ENCODE results near the gene MSI2.

The MSI2 gene

DNA sequence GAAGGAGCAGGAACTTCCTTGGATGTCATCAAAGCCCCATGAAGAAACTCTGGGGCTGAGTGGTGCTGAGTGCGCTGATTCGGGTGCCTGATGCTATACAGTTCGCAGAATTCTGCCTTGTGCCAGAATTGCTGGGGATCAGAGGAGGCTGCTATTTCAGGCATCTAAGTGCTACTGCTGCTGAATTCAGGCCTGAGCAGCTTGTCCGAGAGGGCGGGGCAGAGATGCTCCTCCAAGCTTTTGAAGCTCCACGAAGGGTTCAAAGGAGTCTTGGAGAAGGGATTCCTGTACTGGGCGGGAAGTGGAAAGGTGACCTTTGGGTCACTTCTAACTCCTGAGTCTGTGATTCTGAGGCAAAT lies 260.9 kb downstream of the MSI2 start:
- FAIRE-seq = no peak

DNA sequence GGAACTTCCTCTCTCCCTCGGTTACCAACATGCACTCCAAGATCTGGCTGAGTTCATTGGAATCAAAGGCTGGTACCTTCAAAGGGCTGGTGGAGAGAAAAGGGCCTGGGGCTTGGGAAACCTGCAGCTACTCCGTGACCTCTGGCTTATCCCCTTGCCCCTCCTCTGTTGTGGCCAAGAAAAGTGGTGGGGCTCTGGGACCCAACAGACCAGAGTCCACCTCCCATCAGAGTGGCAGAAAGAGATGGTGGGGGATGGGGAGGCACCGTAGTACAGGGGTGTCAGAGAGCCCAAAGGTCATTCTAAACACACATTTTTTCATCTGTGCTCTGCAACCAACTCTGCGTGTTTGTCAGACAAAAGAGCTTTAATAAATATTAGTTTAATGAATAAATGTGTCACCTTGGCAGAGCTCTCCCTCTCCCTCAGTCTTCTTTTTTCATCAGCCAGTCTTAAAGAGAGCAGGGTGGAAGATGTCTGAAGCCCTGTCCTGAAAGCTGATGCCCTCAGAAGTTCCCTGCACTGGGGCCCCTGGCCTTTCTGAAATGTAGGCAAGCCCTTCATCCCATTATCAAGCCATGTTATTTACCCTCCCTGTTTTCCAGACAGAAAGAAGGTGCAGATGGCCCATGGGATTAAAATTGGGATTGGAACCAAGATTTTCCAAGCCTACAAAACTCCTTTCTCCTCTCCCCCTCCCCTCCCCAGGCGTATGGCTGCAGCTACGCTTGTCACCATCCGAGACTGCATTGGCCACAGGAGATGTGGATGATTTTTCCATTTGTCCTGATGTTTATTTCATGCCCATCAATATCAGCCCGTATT lies 261.5 kb downstream of the MSI2 start:
- no peak for FAIRE-seq

DNA sequence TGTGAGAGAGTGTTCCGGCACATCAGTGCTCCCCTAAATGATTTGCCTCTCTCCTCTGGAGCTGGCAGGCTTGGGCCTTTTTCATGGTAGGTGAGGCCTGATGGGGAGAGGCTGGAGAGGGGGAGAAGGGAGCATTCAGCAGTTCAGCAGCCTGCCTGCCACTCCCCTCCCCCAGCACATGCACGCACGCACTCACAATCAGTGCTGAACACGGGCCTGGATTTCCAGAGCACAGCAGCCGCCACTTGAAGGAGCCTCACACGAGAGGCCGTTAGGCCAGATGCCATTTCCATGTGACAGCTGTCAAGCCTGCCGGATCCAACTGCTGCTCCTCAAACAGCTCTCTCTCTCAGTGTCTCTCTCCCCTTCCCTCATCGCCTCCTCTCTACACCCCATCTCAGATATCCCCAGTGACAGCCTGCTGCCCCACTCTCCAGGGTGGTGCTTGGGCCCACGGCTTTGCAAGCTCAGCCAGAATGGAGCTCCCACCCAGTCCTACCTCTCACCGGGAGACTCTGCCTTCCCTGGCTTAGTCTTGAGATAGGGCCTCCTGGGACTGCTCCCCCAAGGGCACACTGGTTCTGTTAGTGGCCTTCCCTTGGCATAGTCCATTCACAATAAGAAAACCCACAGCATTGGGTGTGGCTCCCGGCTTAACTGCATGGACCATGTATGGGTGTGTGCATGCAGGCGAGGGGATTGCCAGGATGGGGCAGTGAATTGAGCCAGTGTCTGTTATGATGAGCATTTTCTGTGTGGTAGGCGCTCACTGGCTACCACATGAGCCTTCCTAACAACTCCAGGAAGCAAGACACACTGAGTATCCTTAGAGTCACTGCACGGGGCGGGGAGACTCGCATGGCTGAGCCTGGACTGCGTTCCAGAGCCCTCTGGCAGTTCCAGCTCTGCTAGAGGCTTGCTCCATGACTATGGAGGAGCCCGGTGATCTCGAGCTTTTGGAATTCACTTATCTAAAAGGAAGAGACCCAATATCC lies 262.6 kb downstream of the MSI2 start:
- FAIRE-seq = no peak

DNA sequence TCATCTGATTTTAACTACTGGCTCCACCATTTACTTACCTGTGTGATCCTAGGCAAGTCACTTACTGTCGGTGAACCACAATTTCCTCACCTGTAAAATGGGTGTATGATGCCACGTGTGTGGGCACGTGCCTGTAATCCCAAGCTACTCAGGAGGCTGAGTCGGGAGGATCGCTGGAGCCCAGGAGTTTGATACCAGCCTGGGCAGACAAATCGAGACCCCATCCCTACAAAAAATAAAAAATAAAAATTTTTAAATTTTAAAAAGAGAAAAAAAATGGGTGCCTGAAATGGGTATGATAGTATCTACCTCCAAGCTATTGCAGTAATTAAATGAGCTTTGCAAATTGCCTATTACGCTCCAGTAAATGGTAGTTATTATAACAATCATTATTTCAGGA lies 263.5 kb downstream of the MSI2 start:
- FAIRE-seq = no peak

DNA sequence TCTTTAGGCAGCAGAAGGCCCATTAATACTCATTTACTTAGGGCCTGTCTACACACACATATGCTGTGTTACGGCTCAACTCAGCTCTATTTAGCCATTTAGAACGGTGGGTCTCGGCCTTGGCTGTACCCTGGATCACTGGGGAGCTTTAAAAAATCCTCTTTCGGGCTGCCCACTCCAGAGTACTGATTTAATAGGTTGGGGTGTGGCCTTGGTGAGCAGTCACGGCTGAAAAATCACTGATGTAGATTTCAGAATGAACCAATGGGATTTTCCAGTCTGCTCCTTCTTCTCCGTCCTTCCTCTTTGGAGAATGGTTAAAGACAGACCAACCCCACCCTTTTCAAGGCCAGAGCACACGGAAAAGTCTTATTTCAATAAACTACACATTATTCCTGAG lies 265.3 kb downstream of the MSI2 start:
- FAIRE-seq = no peak

DNA sequence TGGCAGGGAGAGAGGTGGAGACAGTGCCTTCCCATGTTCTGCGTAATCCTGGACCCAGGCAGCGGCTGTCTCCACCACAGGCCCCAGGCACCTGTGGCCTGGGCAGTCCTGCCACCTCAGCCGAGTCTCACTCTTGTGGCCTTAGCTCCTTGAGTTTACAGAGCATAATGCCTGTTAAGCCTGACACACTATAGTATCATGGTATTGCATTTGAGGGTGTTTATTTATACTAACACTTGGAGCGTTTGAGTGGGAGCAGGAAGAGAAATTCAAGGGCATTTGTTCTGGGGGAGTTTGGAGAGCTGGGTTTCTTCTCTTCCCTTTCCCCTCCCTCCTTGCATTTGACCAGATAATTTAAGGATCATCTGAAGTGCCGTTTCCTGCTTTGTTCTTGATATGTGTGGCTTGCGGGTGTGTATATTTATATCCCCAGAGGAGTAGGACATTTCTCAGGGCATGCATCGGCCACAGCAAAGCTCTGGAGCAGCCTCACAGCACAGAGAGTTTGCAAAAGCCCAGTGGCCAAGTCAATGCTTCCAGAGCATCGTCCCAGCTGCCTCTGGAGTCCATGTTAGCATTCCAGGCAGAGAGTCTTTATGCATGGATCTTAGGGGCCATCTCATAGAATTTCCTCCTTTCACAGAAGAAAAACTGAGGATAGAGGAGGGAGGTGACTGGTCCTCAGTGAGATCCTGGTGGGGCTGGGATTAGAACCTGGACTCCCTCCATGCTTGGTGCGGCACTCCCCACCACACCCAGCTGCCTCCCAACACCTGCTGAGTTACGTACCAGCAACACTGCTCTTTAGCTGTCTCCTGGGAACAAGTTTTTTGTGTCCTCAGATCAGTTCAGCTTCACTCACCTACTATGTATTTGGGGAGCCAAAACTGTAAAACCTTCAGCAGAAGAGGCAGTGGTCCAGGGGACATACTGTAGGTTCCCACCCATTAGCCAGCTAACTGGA lies 266.0 kb downstream of the MSI2 start:
- FAIRE-seq = no peak

DNA sequence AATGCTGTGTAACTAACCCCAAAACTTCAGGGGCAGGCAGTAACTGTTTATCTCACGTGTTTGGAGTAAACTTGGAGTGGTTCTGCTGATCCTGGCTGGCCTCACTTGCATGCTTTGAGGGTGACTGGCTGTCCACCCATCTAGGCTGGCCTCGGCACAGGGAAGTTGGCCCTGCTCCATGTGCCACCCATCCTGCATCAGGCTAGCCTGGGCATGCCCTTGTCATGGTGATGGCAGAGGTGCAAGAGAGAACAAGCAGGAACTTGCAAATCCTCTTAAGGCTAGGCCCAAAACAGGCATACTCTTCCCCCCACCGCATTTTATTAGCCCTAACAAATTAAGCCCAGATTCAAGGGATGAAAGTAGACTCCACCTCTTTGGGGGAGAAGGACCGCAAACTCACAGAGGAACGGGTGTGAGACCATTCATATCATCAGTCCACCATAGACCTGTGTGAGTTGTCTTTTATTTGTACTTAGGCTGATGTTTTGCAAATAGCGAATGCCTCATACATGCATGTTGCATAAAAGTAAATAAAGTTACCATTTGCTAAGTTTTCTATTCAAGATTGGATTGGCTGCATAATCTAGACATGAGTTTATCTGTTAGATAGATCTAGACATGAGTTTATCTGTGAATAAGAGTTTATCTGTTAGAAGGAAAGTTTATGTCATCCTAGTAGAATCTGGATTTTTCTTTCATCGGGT lies 267.8 kb downstream of the MSI2 start:
- FAIRE-seq = no peak

DNA sequence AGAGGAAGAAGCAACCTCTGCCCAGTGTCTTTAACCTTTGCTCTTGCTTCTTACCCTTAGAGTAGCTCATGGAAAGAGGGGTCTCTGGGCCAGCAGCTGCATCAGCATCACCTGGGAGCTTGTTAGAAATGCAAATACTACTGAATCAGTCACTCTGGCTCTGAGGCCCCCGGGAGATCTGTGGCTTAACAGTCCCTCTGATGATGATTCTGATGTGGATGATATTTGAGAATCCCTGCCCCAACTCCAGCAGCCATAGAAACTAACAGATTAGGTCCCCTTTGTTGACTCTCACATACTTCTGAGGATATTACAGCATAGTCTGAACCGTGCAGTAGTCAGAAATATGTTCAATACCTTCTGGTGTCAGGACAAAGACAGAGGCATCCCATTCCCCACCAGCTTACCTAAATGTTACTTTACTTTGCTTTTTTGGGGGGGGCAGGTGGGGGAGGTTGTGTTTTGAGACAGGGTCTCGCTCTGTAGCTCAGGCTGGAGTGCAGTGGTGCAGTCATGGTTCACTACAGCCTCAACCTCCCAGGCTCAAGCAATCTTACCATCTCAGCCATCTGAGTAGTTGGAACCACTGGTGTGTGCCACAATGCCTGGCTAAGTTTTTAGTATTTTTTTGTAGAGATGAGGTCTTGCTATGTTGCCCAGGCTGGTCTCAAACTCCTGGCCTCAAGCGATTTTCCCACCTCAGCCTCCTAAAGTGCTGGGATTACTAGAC lies 268.7 kb downstream of the MSI2 start:
- FAIRE-seq = no peak

DNA sequence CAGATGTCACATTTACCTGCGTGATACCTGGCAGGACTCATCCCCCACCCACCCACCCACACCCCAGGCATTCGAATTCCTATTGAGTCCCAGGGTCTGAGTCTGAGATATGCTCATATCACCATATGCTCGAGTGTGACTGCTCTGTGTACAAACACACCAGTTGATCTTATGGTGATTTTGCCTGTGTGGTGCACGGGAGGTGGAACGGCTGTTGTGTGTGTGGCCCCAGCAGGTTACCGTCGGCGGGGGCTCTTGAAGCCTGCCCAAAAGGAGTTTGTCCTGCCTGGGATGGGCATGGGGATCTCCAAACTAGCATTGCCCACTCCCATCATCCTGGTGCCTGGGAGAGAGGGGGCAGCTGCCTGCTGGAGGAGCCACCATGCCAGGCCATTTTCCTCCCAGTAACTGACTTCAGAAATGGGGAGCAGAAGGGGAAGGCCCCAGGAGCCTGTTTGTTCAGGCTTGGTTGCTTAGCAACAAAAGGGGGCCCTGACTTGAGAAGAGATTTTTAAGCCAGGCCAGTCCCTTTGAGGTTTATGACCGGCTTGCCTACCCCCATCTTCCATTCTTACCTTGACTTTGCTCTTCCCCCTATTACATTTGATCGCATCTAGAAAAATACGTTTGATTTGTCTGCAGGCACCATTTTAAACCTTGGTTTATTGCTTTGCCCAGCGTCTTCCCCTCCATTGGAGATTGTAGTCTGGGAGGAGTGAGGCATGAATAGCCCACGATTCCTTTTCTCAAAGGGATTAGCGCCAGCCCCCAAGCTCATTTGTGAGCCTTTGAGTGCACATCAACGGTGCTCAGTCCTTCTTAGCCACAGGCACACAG lies 271.1 kb downstream of the MSI2 start:
- FAIRE-seq = no peak

DNA sequence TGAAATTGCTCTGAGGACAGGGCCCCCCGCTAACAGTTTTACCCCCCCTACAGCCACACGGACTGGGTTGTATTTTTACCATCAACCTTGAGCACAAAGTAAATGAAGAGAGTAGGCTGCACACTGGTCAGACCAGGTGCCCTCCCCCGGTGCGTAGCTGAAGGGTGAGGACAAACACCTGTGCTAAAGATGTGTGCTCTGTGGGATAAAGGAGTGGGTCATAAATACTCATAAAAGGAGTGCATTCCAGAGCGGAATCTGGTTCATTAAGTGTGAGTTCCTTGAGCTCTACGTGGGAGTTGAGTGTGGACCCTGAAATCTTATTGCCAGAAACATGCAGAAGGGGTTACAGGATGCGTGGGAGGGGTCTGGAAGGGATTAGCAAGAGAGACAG lies 271.7 kb downstream of the MSI2 start:
- no peak for FAIRE-seq

DNA sequence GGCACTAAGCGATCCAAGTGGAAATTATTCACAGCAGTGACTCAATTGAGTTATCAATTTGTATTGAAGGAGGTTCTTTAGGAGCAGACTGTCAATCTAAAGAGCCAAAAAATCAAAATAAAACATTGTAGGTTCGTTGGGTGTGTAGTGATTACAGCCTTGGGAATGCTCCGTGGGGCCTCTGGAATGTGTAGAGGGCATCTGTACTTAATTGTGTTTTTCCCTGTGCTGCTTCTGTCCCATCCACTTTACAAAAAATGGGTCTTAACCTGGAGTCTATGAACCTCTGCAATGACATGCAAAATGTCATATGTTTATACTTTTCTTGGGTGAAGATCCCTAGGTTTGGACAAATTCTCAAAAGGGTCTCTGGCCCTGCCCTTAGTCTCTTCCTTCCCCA lies 273.7 kb downstream of the MSI2 start:
- no peak for FAIRE-seq

DNA sequence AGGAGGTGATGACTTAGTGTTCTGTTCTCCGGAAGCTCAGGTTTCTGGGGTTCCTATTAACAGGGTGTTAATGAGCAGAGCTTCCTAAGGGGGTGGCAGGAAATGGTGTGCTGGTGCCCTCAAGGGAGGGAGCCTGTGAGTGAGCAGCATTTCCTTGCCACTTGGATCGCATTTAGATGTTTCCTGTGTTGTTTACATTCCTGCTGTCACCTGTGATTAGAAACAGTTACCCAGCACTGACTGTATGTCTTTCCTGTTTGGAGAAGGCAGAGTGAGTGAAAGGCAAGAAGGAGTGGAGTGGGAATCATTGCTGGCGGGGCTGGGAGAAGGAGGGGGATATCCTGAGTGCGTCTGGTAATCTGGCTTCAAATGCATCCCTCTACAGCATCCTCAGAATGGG lies 274.2 kb downstream of the MSI2 start:
- FAIRE-seq = no peak

DNA sequence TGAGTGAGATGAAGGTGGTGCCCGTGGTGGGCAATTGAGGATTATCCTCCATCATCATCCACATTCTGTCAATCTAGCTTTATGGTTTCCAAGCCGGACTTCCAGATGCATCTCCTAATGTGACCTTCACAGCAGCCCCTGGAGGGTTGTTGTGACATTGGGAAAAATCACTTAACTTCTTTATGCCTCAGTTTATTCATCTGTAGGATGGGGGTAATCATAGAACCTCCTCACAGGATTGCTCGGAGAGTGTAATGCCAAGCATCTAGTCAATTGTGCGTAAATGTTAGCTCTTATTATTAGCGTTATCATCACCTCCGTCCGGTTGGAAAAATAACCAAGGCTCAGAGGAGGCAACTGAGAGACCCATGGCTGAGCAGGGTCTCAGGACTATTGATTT lies 274.8 kb downstream of the MSI2 start:
- FAIRE-seq = no peak

DNA sequence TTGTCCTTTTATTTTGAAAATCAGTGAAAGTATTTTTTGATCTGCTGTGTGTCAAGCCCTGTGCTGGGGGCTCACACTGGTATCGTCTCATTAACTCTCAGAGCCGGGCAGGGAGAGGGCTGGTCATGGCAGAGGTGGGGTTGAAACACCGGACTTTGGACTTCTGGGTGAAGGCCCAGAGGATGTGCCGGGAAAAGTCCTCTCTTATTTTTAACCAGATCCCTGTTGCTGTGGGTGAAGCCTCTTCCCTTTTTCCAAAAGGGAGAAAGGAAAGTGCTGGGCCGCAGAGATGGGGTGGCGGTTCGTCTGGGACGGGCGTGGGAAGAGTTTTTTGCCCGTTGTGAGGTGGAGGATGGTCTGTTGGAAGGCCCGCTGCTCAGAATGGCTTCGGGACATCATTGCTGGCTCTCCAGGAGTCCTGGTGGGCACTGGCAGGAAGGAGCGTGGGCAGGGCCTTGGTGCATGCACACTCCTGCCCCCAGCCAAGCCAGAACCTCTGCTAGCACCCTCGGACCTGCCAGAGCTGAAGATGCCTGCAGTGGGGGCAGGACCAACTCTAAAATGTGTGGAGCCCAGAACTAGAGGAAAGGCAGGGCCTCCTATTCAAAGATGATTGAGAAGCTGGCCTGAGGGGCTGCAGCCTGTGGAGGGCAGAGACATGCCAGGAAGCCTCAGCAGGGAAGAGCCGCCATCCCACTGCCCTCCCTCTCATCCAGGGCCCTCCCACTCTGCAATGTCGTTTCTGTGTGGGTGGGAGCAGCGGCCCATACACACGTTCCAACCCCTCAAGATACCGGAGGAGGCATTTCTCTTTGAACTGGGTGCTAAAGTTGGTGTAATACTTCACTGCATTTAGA lies 275.6 kb downstream of the MSI2 start:
- no peak for FAIRE-seq

DNA sequence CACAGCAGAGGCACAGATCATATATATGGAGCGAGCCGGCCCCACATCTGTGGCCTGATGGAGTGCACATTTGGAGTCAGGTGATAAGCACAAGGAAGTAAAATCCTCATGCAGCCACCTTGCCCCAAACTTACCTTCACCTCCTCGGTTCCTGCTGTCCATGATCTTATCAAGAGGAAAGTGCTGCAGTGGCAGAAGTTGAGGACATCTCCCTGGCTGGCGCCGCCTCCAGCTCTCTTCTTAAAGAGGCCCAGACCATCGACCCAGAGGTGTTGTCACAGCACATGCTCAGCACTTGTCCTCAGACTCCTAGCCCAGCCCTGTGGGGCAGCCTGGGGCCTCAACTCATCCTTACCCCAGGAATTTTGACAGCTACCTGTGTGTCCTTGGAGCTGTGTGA lies 276.2 kb downstream of the MSI2 start:
- FAIRE-seq = no peak

DNA sequence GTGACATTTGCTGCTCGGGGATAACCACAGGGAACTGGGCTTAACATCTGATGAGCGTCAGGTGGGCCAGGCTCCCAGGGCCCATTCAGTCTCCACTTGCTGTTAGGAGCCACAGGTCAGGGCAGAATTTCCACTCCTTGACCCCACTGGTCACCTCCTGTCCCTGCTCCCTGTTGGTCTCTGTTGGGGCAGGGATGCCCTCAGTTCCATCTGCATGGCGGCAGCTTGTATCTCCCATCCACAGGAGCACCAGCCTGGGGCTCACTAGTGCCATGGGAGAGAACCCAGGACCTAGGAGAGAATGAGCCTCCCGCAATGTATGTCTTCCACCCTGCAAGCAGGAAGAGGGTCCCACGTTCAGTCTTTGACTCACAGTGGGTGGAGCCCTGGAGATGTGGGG lies 276.6 kb downstream of the MSI2 start:
- FAIRE-seq = no peak

DNA sequence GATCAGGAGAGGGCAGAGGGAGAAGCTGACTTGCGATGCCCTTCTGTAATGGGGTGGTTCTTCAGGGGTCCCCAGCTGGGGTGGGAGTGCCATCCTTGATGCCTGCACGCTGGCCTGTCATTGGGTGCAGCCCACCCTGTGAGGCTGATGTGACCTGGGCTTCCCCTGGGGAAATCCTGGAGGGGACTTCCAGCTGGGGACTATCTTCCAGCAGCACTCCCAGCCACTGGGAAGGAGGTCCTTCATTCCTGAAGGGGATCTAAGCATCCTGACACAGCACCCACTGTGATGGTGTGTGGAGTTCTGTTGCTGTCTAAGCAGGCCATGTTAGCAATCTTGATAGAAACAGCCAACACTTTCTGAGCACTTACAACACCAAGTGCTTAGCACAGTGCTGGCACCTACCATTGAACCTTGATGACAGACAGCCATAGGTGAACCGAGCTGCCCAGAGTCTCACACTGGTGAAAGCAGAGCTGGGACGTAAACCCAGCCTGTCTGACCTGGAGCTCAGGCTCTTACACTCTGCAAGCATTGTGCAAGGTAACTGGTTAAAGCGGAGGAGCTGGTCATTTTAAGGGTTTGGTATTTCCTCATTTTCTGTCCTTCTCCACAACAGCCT lies 277.5 kb downstream of the MSI2 start:
- FAIRE-seq = no peak

DNA sequence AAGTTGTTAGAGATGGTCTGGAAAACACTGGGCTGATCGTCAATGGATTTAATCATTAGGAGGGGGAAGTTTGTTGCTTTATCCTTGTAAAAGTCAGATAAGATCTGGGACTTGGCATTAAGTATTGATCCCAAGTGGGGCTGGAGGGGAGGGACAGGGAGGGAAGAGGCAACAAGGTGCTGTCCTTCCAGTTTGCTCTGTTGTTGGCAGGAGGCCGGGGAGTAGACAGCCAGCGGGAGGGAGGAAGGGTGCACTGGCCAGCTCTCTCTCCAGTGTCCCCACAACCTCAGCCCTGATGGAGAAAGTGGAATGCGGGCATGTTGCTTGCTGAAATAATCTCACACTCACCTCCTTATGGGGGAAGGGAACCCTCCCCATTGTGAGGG lies 278.5 kb downstream of the MSI2 start:
- FAIRE-seq = no peak

Data from islet of Langerhans (tissue), 1 donor.